Cortex of kidney (tissue), 1 donor: ENCODE results near the gene SAMD4A.

Experiments
- DNase-seq: peaks from one replicate; lab custom pipeline; 2025; lab: John Stamatoyannopoulos, UW

SAMD4A gene

DNA sequence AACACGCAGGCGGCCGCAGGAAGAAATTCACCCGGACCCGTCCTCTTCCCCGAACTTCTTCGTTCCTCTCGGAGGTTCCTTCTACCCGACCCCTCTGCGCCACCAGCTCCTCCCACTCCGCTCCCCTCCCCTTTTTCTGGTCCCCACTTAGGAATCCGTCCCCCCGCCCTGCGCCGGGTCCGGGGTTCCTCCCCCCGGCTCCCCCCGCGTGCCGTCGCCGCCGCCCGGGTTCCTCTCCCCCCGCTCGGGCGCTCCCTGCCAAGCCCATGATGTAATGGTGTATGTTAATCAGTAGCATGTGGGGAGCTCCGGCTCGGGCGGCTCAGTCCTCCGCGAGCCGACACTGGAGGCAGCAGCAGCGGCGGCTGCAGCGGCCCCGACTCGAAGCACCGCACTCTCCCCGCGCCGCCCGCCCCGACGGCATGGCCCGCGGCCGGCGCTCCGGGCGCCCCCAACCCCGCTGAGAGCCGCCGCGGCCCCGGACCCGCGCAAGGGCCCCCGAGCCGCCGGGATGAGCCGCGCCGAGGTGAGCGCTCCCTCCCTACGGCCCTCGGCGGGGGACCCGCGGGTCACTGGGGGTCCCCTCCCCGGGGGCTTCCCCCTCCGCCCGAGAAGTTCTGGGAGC is 1.0 kb upstream of the SAMD4A start:
- DNase-seq = no peak

DNA sequence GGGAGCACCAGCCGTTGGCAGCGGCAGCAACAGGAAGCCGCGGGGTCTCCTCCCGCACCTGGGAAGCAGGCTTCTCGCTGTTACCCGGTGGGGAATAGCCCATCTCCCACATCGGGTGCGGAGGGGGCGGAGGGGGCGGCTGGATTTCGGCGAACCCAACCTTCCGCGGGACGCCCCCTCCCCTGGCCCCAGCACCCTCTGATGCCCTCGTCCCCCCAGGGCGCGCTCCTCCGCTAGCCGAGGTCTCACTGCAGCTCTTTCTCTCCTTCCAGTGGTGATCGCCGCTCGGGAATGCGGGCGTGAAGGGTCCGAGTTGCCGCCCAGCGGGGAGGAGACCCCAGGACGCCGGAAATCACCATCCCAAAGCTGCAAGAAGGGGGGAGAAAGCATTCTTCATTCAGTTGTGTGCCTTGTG is 303 bp downstream of the SAMD4A start:
- DNase-seq = no peak

DNA sequence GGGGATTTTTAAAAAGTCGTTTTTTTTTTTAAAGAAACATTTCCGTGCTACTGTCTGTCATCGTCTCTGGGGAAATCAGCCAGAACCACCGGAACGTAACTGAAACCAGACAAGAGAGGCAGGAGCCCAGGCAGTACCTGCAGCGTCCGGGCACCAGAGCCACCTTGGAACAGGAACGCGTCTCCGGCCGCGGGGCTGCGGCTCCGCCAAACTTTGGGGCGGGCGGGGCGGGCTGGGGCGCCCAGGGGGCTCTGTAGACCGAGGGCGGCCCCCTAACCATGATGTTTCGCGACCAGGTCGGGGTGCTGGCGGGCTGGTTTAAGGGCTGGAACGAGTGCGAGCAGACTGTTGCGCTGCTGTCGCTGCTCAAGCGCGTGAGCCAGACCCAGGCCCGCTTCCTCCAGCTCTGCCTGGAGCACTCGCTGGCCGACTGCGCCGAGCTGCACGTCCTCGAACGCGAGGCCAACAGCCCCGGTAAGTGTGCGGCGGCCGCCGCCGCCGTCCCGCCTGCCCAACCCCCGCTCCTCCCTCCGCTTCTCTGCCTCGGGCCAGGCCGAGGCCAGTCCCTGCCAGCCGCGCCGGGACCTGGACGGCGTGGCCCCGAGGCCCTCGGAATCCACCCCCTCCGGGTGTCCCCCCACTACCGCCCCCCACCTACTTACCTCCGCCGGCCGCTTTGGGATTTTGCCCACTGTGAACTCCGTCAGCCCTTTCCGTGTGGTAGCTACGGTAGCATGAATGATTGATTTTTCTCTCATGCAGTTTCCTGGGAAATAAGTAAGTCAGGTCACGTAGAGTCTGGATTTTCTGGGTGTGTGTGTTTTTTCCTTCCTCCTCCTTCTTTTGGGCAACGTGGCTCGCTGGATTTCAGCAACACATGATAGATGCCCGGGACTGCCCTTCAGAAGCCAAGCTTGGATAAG is 972 bp downstream of the SAMD4A start:
- no peak for DNase-seq

DNA sequence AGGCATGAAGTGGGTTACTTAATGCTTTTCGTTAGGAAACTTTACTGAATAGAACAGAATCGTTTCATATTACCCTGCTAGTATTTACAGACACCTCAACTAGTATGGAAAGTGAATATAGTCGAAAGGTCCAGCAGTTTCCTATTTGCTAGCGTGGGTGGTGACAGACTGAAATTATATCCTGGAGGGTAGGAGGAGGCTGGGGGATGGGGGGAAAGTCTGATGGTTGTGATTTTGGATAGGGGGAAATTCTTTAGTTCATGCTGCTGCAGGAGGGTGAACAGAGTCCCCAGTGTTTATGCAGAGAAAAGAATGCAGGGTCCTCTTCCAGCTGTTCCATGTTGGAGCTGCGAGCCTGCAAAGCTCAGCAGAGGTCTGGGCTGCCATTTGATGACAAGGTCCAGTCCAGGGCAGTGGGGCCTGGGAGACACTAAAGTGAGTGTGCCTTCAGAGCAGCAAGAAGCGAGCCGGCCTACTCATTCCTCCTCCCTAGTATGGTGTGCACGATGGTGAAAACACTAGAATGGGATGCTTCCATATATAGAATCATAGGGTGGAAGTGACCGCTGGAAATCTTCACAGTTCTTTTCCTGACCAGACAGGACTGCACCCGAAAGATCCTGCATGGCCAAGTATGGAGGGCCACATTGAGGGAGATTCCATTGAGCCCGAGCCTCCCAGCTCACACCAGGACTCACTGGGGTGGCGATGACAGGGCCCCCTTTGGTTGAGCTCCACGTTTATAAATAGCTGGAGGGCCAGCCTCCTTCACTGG is 2.1 kb downstream of the SAMD4A start:
- DNase-seq = no peak

DNA sequence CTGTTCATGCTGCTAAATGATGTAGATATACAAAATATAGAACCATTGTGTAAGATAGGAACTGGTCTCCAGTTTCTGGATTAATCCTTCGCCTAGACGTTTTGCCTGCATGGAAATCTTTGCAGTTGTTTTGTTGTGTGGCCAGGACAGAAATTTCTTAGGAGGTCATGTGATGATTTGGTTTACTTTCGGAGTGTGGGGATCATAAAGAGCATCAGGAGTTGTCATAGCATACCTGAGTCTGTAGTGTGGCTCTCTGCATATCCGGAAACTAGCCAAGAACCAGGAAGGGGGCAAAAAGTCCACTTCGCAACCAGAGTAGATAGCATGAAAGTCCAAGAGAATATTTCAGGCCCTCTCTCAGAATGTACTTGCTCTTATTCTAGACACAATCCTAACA is 3.1 kb downstream of the SAMD4A start:
- no peak for DNase-seq

DNA sequence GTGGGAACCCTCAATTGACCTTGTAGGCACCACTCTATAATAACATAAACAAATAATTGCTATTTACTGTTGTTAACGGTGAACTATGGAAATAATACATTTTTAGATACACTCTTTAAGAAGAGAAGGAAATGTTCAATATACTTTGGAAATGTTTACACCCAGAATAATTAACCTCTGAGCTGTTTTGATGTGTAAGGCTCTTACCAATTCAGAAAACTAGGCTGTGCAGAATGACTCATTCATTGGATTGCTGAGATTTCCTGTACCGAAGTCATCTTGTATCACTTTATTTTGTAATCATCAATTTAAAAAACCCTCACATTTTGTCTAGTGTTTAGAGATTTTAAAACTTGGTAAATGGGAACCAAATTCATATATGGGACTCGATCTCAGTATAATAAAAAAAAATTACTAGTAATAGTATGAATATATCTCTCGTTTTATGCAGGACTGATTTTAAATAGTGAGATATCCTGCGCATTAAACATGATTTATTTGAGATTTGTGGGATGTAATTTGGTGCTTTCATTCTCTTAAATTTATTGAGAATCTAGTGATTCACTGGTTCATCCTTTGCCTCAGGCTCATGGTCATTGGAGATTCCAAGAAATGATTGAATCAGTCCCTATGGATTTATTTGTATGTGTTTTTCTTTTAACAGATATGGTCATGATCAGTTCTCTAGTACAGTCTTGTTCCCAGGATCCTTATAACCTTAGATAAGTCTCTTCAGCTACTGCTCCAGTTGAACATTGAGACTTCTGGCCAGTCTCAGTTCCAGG is 3.9 kb downstream of the SAMD4A start:
- no peak for DNase-seq

DNA sequence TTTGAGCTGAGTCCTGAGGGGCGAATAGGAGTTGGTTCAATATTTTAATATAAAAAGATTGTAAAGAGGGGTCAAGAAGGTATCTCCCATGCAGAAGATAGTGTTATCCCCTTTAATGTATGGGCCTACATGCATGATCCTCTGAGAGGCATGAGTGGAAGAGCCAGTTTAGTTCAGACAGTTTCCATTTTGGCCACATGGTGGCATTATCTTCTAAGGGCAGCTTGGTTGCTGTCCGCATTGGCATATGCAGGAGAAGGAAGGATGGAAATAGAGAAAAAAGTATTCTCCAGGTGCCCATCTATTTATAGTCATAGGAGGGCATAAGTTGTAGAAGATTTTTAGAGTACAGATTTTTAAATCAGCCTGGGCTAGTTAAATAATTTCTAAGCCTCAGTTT is 5.4 kb downstream of the SAMD4A start:
- no peak for DNase-seq

DNA sequence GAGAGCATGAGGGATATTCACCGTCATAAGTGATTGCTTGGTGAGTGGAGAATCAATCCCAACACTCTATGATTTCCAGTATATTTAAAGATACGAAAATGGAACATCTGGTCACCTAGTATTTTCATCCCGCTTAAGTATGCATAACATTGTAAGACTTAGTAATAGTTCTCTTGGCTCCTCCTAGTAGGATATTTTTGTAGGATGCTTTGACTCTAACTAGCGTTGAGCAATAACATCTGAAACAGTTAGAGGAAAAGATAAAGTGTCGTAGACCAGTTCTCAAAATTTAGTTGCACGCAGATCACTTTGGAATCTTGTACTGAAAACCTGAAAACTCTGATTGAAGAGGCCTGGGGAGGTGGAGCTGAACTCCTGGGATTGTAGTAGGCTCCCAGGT is 7.6 kb downstream of the SAMD4A start:
- no peak for DNase-seq

DNA sequence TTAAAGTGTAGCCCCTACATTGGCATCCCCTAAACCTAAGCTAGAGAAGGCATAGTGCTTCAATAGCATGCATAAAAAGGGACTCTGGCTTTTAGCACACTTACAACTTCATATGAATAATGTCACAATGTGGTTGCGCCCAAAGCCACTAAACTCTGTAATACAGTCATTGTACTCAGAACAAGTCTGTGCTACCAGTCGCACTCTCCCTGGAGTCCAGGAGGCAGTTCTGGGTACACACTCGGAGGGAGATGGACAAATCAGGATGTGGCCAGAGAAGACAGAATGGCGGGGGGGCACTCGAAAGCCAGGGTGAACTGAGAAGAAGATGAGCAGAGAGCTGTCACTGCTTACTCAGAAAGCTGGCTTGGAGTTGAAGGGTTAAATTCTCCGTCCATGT is 10.6 kb downstream of the SAMD4A start:
- DNase-seq = no peak

DNA sequence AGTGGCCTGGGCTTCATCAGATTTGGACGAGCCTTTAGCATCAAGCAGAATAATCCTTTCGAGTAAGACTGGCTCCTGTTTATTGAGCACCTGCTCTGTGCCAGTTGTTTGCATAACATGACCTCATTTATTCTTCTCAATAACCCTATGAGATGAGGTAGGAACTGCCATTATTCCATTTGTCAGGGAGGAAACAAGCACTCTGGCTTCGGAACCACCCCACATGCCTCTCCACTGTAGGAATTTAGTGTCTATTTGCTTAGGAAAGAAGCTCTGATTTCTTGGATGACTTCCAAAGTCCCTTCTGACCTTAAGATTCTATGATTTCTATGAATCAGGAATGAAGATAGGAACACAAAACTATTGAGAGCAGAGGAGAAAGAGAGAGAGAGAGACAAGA is 11.0 kb downstream of the SAMD4A start:
- DNase-seq = no peak

DNA sequence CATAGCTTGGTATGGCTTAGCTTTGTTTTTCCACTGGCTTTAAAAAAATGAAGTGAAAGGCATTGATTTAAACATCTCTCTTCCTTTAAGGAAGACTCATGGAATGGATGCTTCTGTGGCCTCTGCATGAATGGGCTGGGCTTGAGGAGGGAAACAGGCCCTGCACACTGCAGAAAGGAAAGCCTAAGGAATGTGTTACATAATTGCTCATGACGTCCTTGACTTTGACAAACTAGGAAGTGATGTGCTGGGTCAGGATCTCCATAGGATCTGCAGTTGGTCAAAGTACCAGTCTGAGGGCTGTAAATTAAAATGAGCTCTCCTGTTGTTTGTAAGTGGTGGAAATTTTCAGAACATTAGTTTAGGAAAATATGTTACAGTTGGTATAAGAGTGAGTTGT is 12.7 kb downstream of the SAMD4A start:
- no peak for DNase-seq

DNA sequence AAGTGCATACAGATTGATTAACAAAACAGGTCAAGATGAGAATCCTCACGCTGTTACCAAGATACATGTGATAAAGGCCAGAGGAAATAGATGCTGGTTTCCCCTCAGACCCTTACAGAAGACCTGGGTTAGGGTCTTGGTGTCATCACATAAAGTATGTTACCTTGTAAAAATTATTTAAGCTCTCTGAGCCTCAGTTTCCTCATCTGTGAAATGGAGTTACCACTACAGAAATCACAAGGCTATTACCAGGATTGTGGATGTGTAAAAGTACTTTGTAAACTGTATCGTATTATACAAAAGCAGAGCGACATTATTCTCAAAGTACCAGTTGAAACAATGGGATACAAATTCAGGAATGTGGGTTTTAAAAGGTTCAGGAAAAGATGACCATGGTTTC is 14.0 kb downstream of the SAMD4A start:
- no peak for DNase-seq

DNA sequence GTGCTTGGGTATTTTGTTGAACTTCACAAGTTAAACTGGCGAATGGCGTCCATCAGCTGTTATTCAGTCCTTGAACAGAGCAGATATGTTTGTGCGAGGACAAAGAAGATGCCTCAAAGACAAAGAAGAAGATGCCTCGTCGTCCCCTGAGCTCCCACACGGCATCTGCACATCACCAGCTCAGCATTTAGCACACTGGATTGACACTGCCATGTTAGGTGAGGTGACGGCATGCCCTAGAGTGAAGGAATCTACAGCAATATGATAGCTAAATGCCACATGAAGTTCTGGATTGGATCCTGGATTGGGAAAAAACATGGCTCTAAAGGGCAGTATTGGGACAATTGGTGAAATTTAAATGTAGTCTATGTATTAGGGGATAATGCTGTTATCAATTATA is 15.4 kb downstream of the SAMD4A start:
- DNase-seq = no peak

DNA sequence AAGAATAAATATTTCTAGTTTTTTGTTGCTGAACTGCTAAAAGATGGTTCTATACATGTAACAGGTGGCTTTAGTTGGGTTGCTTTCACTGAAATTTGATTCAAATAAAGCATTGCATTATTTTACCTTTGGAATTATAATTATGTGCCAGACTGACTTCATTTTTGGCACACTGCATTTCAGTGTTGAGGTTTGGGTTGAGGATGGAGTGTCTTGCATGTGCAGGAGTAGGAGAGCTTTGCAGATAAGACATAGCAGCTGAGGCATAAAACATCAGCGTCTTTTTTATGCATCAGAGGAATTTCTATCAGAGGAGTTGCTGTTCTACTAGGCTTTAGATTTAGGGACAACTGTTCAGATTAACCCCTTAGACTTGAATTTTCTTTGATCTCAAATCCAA is 17.2 kb downstream of the SAMD4A start:
- DNase-seq = no peak

DNA sequence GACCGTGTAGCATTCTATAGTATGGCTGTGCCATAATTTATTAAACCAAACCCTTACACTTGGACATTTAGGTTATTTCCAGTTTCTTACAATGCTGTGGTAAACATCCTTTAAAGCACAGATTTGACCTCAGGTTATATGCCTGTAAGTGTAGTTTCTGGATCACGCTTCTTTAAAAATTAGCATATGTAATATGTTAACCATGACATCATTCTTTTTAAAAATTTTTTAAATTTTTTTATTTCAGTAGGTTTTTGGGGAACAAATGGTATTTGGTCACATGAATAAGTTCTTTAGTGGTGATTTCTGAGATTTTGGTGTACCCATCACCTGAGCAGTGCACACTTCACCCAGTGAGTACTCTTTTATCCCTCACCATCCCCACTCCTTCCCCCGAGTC is 18.3 kb downstream of the SAMD4A start:
- DNase-seq = no peak

DNA sequence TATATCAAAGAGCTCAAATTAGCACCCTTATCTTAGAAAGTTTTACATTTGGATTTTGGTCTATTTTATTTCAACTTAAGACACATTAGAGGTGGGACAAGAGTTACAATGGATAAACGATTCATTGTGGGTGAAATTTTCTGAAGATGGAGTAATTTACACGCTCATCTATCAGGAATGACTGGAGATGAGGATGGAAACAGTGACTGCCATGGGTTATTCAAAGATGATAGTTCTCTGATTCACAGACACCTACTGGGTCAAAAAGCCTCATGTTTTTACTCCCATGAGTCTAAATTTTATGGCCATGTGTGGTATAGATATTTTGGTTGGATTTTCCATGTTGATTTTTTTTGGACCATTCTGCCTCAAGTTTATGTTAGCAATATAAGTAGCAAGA is 22.1 kb downstream of the SAMD4A start:
- no peak for DNase-seq

DNA sequence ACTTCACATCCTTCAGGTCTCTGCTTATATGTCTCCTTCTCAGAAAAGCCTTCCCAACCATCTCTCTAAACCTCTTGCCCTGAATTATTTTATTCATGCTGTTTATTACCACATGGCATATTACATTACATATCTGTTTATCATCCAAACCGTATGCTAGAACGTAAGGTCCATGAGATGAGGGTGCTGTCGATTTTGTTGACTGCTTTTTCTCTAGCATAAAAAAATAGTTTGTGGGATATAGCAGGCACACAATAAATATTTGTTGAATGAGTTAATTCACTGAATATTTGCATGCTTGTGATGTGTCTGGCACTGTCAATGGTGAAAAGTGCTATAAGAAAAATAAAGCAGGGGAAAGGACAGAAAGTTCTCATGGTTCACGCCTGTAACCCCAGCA is 22.9 kb downstream of the SAMD4A start:
- no peak for DNase-seq

DNA sequence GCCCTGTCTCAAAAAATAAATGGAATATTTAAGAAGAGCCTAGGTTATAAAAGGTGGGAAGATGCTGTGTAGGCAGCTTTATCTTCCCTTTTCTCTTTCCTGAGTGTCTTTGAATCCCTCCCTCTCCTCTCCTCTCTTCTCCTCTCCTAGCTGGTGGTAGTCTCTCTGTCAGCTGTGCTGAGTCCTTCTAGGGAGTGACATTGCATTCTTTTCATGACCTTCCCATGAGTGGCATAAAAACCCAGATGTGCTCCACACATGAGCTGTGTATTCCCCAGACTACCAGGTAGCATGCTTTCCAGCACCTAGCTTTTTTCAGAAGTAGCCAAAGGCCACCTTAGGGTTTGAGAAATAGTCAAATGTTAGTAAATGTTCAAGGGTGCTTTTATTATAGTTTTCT is 23.6 kb downstream of the SAMD4A start:
- DNase-seq = no peak

DNA sequence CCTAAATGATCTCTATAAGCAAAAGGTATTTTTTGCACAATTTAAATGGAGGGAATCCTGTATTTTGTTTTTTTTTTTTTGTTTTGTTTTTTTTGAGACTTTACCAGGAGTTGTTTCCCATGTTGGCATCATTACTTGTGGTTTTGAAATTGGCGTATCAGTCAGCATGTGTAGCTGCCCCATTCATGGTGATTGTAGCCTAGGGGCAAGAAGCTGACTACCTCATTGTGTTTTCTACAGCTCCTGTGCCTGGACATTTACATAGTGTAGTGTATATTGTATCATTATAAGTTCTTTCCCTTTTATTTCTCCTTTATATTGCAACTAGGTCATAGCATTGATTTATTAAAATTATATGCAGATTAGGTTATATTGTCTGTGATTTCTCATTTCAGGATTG is 24.5 kb downstream of the SAMD4A start:
- DNase-seq = no peak

DNA sequence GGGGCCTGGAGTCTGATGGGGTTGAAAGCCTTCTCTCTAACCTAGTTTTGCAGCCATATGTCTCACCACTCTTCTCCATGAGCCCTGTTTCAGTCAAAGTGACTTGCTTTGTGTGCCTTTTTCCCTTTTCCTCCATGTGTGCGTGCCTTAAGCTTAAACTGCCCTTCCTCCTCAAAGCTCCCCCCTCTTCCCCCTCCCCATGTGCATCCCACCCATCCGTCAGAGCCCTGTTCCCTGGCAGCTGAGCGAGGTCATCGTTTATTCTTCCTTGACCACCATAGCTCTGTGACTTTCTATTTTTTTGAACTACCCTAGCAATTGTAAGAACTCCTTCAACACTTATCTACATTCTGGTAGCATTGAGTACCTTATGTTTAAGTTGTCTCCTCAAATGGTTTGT is 24.9 kb downstream of the SAMD4A start:
- DNase-seq = no peak

DNA sequence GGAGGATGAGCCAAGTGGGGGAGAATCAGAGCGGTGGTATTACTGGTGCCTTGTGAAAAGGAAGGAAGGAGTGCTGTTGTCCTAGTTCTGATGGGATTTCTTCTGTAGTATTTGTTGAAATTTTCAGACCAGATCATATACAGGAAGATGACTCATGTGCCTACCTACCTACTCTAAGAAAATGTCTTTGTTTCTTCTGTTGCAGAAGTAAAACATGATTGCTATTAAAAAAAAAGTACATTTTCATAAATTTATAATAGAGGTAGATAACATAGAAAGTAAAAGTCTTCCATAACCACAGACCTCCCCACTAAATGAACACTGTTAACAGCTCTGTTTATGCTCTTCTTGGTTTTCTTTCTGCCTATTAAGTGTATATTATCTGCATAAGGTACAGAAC is 26.9 kb downstream of the SAMD4A start:
- DNase-seq = no peak

DNA sequence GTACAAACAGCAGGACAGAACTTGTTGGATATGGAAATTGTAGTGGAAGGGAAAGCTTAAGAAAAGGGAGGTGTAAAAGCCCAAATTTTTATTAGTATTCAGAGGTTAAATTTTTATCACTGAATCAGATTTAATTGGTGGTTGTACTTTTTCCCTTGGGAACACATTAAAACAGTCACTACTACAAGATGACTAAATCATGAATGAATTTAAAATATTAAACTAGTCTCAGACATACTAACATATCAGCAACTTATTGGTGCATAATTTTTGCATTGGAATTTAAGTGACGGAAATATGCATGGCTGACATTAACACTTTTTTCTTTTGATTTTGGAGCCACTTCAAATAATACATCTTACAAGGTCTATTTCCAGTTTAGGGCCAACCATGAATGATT is 27.6 kb downstream of the SAMD4A start:
- no peak for DNase-seq
